ENCODE results near the gene FLNB. TPM values are rescaled to one million over a fixed set of nuclear protein-coding genes. Genes with fewer than 3 reads are reported as not detected.
"Not testable (repeated sequence)": the region's sequence is repeated elsewhere in the genome, so short reads cannot be mapped to it uniquely, and the experiment has no call there.

The FLNB gene
- total RNA-seq, 2 experiments from 2014 or later, result 13.9 to 14.3 TPM

DNA sequence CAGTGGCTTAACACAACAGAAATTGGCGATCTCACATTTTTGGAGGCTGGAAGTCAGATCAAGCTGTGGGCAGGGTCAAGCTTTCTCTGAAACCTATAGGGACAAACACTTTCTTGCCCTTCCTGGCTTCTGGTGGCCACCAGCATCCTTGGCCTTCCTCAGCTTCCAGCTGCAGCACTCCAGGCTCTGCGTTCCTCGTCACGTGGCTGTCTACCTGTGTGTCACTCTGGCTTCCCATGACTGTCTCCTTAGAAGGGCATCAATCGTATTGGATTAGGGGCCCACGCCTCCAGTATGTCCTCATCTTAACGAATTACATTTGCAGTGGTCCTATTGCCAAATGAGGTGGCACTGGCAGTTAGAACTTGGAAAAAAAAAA is 176.7 kb downstream of the FLNB start:
- POLR2A ChIA-PET, result no interaction called here
- CTCF ChIA-PET, result interaction anchor here (0.5 to 5.0 kb wide), 2 partner anchors 122 to 810 kb away, joined by 3 to 26 read pairs; partner anchors contain the start of genes HTD2 and RPP14

DNA sequence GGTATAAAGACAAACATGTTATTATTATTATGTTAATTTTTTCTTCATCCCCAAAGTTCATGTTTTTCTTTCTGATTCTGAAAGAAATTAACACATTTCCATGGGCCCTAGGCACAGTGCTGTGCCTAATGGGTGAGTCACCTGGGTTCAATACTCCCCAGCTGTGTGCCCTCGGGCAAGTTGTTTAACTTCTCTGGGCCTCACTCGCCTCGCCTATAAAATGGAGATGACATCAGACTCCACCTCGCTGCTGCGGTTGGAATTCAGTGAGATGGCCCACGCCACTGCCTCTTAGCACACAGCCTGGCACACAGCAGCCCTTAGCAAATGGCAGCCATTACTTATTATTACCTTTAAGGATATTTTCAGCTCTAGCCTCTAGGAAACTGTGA is 179.9 kb downstream of the FLNB start:
- CTCF ChIA-PET, result interaction anchor here (0.5 to 6.2 kb wide), 18 partner anchors 8 to 225 kb away, joined by 3 to 54 read pairs (median 4); partner anchors contain the start of genes ABHD6, HTD2 and RPP14
- POLR2A ChIA-PET, result no interaction called here

DNA sequence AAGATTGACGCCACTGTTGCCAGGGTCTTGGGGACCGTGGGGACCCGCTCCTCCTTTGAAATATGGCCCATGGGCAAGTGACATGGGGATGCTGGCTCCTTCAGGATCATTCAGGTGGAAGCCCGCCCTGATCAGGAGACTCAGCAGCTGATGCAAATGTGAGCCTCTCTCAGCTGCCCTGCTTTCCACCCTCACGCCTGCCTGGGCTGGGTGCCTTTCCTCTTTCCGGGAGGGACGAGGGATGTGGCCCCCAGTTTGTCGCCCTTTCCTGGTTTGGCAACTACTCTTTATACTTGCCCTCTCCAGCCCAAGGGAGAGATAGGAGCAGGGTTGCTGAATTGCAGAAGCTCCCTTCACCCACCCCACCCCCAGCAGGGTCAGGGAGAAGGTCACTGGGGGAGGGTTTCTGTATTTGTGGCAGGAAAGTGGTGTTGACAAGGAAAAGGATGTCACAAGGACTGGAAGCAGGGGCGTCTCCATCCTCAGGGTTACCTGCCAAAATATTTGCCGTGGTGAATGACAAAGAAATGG is 180.8 kb downstream of the FLNB start:
- POLR2A ChIA-PET, result no interaction called here
- CTCF ChIA-PET, result interaction anchor here (0.8 to 6.2 kb wide), 9 partner anchors 11 to 118 kb away, joined by 3 to 54 read pairs (median 6); partner anchors contain the start of genes HTD2 and RPP14

DNA sequence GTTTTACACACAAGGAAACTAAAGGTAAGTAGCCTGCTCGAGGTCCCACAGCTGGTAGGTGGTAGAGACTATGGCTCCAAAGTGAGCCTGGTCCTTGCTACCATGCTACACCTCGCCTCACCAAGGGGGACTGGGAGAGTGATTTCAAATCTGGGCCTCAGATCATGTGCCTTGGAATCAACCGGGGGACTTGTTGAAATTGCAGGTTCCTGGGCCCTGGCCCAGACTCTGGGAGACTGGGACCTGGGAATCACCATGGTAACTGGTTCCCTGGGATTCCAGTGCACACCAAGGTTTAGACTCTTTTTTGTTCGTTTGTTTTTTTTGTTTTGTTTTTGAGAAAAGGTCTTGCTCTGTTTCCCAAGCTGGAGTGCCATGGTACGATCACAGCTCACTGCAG is 181.5 kb downstream of the FLNB start:
- ChIA-PET POLR2A (no interaction called here), CTCF (interaction anchor here (0.7 to 6.2 kb wide), 6 partner anchors 11 to 147 kb away, joined by 3 to 54 read pairs (median 5); no protein-coding TSS in a partner anchor)

DNA sequence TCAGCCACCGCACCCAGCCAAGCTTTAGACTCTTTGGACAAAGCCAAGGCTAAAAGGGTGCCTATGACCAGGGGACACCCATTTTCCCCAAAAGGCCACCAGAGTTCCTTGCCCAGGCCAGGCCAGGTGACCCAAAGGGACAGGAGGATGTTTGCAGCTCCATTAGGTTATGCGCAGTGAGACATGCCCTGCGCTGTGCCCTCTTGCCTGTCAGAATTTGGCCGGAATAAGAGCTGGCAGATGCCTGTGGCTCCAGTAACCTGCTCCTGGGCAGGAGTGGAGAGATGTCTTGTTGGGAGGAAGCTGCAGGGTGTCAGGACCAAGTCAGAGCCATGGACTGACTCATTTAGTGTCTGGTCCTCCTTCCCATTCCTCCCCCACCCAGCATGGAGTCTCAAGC is 182.1 kb downstream of the FLNB start:
- CTCF ChIA-PET, result interaction anchor here (0.7 to 6.2 kb wide), 3 partner anchors 12 to 148 kb away, joined by 3 to 54 read pairs (median 24); no protein-coding TSS in a partner anchor
- POLR2A ChIA-PET, result no interaction called here

DNA sequence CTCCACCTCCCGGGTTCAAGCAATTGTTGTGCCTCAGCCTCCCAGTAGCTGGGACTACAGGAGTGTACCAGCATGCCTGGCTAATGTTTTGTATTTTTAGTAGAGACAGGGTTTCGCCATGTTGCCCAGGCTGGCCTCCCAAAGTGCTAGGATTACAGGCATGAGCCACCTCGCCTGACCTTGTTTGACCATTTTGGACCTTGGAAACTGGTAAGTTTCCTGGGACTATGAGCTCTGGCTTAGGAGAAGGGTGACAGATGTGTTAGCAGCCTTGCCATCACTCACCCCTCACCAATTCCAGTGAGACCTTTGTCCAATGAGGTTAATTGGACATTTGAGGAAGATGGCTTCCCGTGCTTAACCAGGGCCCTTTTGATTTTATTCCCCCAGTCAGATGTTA is 182.7 kb downstream of the FLNB start:
- CTCF ChIA-PET, result interaction anchor here (4.0 to 6.2 kb wide), 2 partner anchors 13 to 28 kb away, joined by 24 to 54 read pairs; no protein-coding TSS in a partner anchor
- POLR2A ChIA-PET, result no interaction called here

DNA sequence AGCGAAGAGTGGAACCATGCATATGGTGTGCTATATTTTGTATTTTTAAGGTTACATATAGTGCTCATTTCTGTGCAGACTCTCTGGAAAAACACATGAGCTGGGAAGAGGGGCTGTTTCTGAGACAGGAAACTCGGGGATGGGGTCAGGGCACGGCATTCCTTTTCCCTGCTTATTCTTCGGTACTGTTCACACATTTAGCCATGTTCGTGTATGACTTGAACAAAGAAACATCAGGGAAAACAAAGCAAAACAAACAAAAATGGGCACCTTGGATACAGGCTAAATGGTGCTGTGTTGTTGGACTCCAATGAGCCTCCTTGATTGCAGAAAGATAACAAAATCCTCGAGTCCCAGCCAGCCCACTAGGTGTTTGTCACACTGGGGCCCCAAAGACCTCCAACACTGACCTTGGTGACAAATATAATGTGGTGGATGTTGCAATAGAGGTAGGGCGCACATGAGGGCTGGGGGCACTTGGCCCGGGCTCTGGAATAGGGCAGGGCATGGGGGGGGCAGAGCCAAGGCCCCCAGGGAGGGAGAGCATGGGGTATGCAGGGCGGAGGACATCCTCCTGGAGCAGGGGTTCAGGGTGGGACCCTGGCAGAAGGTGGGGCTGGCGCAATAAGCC is 183.3 kb downstream of the FLNB start:
- CTCF ChIA-PET, result interaction anchor here (4.0 to 6.2 kb wide), 2 partner anchors 13 to 27 kb away, joined by 24 to 54 read pairs; no protein-coding TSS in a partner anchor
- POLR2A ChIA-PET, result no interaction called here

DNA sequence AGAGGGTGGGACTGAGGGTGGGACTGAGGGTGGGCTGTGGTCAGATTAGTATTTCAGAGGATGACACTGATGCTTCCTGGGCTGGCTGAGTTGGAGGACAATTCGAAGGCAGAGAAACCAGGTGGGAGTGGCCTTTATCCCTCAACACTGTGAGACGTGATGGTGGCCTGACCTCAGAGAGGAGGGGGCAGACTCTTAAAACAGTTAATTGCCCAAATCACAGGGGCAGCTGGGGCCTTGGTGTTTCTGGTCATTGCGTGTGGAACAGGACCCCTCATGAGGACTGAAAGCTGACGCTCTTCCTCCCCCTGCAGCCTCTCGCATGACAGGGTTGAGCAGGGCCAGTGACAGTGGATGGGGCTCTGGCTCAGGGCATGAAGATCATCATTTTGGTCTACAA is 183.8 kb downstream of the FLNB start:
- POLR2A ChIA-PET, result no interaction called here
- CTCF ChIA-PET, result no interaction called here

DNA sequence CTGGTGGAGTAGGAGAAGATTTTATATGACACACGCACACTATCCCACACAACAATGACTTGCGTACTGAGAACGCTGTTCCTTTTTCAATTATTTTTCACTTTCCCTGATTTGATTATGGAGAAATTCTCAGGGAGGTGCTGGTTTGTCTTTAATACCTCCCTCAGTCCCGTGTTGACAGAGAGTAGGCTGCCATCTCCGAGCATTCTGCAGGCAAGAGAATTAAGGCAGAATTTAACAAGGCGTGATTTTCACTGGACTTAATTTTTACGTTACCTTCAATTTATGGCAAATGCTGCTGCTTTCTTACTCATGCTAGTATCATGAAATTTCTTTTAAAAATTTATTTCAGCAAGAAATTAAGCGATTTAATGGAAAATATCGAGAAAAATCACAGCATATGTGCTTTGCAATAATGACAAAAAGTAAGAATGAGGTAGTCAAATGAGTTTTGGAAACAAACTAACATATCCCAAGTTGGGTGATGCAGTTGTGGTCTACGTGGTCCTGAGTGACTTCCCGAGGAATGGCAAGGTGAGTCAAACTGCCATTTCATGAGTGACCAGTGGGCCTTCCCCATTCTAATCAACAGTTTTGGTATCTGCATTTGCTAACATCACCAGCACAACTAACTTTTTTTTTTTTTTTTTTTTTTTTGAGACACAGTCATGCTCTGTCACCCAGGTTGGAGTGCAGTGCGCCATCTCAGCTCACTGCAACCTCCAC is 185.6 kb downstream of the FLNB start:
- ChIA-PET POLR2A (no interaction called here), CTCF (interaction anchor here (0.9 kb wide), 1 partner anchor 24 kb away, joined by 3 read pairs; no protein-coding TSS in a partner anchor)

DNA sequence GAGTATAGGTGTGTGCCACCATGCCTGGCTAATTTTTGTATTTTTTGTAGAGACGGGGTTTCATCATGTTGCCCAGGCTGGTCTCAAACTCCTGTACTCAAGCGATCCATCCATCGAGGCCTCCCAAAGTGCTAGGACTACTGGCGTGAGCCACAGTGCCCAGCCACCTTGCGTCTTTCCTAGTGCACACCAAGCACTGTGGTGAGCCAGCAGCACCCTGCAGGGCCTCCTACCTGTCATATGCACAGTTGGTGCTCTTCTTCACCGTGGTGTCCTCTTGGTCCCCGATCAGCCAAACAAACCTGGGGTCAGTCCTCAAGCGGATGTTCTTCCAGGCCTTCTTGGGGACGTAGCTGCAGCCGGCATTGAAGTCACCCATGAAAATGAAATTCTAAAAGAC is 189.4 kb downstream of the FLNB start:
- ChIA-PET CTCF (interaction anchor here (0.9 kb wide), 1 partner anchor 110 kb away, joined by 3 read pairs; no protein-coding TSS in a partner anchor), POLR2A (no interaction called here)

DNA sequence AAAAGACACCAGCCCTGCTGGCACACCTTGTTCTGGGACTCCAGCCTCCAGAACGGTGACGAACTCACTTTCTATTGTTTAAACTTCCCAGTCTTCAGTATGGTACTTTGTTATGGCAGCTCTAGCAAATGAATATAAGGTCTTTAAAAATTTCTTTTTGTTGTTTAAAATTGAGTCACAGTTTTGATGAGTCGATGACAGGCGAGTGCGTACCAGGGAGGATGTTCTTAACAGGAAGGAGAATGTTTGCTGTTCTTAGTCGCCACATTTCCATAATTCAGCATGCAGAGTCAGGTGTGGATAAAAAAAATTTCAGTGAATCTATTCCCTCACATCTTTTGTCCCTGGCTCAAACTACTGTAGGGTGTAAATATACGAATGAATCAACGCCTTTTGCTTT is 190.1 kb downstream of the FLNB start:
- CTCF ChIA-PET, result no interaction called here
- POLR2A ChIA-PET, result no interaction called here

DNA sequence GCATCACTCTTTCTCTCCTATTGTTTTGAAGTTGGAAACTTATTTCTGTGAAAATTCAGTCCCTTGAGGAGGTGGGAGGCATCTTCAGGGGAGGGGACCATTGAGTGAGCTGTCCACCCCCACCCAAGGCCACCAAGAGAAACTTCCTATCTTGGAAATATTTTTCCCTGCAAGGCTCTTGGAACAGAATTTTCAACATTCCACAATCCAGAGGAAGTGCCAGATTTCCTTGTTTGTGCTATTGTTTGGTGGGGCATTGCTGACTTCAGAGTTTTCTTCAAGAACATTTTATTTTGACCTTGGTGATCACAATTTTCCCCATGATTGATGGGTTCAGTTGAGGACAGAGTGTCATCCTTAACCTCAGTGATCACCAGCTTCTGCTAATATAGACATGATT is 190.6 kb downstream of the FLNB start:
- POLR2A ChIA-PET, result no interaction called here

DNA sequence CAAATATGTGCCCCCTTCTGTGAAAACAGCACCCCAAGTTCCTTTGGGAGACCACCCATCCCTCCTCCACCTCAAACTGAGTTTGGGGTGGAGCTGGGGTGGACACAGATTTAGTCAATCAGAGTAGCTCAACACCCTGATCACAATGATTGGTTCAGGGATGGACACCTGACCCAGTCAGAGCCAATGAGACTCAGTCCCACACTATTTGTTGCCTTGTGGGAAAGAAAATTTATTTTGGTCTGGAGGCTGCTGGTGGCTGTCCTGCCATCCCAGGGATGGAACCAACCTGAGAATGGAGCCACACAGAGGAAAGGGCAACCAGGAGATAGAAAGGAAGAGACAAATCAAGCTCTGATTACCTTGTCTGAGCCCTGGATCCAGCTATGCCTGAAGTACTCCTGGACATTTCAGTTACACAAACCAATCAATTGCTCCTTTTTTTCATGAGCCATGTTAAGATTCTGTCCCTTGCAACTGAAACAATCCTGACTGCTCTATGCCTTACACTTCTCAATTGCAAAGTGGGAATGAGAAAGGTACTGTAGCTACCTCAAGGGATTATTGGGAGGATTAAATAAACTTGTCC is 192.0 kb downstream of the FLNB start:
- ChIA-PET CTCF (interaction anchor here (1.5 kb wide), 1 partner anchor 14 kb away, joined by 3 read pairs; no protein-coding TSS in a partner anchor), POLR2A (no interaction called here)

More for the DNA sequence above, 190.6 kb downstream of the FLNB start:
- CTCF ChIA-PET, result no interaction called here

DNA sequence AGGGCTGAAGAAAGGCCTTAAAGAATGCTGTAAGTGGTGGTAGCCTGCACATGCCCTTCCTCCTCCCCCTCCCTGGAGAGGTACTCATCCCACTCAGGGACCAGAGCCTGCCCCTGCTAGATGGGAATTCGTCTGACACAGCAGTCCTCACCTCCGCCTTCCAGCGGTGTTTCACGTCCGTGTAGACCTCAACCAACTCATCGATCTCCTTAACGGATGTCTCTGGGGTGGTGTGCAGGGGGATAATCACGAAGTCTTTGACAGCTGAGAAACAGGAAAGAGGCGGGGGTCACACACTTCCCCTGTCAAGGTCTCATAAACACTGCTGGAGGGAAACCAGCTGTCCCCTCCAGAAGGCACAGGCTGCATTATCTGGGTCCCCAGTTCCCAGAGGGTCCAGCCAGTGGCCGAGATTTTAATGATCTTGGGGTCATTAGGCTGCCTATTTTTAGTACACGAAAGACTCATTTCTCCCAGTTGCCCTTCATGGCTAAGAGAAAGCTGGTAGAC is 192.7 kb downstream of the FLNB start:
- ChIA-PET POLR2A (no interaction called here), CTCF (interaction anchor here (0.7 to 1.5 kb wide), 3 partner anchors 14 to 192 kb away, joined by 3 read pairs; partner anchors contain the start of gene FLNB)

DNA sequence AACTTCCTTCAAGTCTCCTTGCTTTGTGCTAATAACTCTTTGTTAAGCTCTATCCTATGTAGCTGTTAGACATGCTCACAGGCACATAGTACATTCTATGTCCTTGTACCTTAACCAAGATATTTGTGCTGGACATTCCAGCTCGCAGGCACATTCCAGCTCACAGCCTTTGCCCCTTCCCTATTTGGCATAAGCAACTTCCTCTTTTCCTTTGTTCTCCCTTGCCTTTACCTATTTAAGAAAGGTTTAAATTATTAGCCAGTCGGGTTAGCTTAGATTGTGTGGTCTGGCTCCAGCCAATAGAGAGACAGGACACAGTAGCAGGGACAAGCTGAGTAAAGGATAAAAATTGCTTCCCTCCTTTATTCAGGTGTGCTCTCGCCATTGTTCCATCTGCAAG is 193.2 kb downstream of the FLNB start:
- CTCF ChIA-PET, result interaction anchor here (0.7 to 1.5 kb wide), 3 partner anchors 15 to 193 kb away, joined by 3 read pairs; partner anchors contain the start of gene FLNB
- POLR2A ChIA-PET, result not testable (repeated sequence)

DNA sequence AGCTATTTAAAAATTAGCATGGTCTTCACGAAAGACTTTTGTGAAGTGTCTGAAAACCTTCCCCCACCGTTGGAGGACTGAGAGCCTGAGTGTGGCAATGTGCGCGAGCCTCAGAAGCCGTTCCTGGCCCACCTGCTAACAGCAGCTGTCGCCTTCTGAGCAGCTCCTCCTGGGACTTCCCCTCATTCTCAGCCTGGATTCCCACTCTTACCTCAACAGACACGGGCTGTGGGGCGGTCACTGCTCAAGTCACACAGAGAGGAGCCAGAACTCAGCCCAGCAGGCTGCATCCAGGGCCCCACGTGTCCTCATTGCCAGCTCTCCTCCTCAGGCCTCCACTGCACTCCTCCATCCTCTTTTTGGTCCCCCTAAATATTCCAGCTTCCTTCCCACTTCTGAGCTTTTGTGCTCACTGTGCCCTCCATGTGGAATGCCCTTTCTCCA is 194.7 kb downstream of the FLNB start:
- ChIA-PET POLR2A (no interaction called here), CTCF (interaction anchor here (0.8 to 1.5 kb wide), 3 partner anchors 13 to 26 kb away, joined by 3 read pairs; no protein-coding TSS in a partner anchor)

DNA sequence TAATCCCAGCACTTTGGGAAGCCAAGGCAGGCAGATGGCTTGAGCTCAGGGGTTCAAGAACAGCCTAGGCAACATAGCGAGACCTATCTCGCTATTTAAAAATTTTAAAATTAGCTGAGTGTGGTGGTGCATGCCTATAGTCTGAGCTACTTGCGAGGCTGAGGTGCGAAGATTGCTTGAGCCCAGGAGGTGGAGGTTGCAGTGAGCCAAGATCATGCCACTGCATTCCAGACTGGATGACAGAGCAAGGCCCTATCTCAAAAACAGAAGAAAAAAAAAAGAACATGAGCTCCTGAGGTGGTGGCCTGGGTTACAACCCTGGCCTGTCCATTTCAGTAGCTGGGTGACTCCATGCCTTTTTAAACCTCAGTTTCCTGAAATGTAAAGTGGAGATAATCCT is 195.3 kb downstream of the FLNB start:
- ChIA-PET CTCF (interaction anchor here (1.5 kb wide), 1 partner anchor 26 kb away, joined by 3 read pairs; no protein-coding TSS in a partner anchor), POLR2A (no interaction called here)

DNA sequence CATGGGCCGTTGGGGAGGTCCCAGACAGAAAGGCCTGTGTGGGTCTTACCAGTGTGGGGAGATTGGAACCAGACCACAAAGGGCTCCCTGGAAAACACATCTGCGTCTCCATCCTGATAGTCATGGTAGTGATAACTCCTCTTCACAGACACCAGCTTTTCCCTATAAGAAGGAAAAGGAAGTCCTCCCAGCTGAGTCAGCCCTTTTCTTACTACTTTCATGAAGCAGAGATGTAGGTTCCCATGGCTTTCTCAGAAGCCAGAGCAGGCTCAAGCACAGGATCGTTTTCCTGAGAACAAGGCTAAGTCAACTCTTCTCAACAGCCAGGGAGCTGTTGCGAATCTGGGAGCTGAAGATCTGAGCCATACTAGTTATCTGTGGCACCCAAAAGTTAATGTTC is 196.5 kb downstream of the FLNB start:
- POLR2A ChIA-PET, result no interaction called here
- CTCF ChIA-PET, result interaction anchor here (2.0 kb wide), 1 partner anchor 16 kb away, joined by 6 read pairs; no protein-coding TSS in a partner anchor

DNA sequence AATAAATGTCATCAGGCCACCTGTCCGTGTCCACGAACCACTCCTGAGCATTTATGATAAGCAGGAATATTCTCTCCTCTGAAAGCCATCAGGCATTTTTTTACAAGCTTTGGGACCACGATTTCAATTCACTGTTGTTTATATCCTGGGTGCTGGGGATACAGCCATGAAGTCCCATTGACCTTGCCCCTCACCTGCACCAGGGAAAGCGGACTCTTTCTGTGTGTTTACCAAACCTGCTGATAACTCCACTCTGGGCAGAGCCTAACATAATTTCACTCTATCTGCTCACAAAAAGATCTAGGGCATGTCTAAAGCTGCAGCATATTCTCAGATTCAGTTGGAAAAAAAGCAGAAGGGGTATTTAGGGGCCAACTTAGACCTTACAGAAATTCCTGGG is 197.8 kb downstream of the FLNB start:
- ChIA-PET CTCF (interaction anchor here (0.9 to 2.0 kb wide), 2 partner anchors 17 to 128 kb away, joined by 3 to 6 read pairs; no protein-coding TSS in a partner anchor), POLR2A (no interaction called here)

Data from activated CD8-positive, alpha-beta memory T cell treated with anti-CD3 and anti-CD28 coated beads for 36 hours (primary cell).